ENCODE measurements around the gene CLASP1.

Gene CLASP1

GRCh38 chr2:121524685-121525425, 124.4 kb downstream of the CLASP1 start:
- DNase-seq, result no peak
- intact Hi-C loops (cut with DNase I), result no loop called here

- intact Hi-C loops (cut with DNase I), result no loop called here
- DNase-seq, result peak in 9 of 10 donors; percentile 26 to 90 (median 45)
Measured at GRCh38 chr2:121521359-121521758, 127.9 kb downstream of the CLASP1 start.

- DNase-seq, result no peak
Measured at GRCh38 chr2:121520641-121520994, 128.6 kb downstream of the CLASP1 start.

GRCh38 chr2:121519732-121520640, 129.3 kb downstream of the CLASP1 start:
- DNase-seq, result peak in 8 of 10 donors; percentile 44 to 95 (median 60)
- intact Hi-C loops (cut with DNase I), result loop anchor here (5.0 kb wide), 1 partner anchor 118 kb away; no protein-coding TSS in a partner anchor

More at GRCh38 chr2:121520641-121520994, 128.6 kb downstream of the CLASP1 start:
- intact Hi-C loops (cut with DNase I), result no loop called here

- DNase-seq, result peak in 1 of 10 donors; percentile 78
- intact Hi-C loops (cut with DNase I), result loop anchor here (5.0 kb wide), 1 partner anchor 117 kb away; no protein-coding TSS in a partner anchor
Measured at GRCh38 chr2:121519153-121519552, 130.1 kb downstream of the CLASP1 start.

- intact Hi-C loops (cut with DNase I), result no loop called here
- DNase-seq, result no peak
Measured at GRCh38 chr2:121513597-121514333, 135.5 kb downstream of the CLASP1 start.

GRCh38 chr2:121510857-121511256, 138.4 kb downstream of the CLASP1 start:
- intact Hi-C loops (cut with DNase I), result no loop called here
- no peak for DNase-seq

- DNase-seq, result no peak
- intact Hi-C loops (cut with DNase I), result no loop called here
Measured at GRCh38 chr2:121506621-121507020, 142.6 kb downstream of the CLASP1 start.

- no peak for DNase-seq
- intact Hi-C loops (cut with DNase I), result no loop called here
Measured at GRCh38 chr2:121505986-121506586, 143.2 kb downstream of the CLASP1 start.

- intact Hi-C loops (cut with DNase I), result no loop called here
- DNase-seq, result no peak
Measured at GRCh38 chr2:121505005-121505404, 144.3 kb downstream of the CLASP1 start.

GRCh38 chr2:121504316-121504715, 144.9 kb downstream of the CLASP1 start:
- DNase-seq, result no peak
- intact Hi-C loops (cut with DNase I), result no loop called here

- intact Hi-C loops (cut with DNase I), result no loop called here
- DNase-seq, result no peak
Measured at GRCh38 chr2:121502781-121503180, 146.5 kb downstream of the CLASP1 start.

- no peak for DNase-seq
- intact Hi-C loops (cut with DNase I), result no loop called here
Measured at GRCh38 chr2:121502246-121502645, 147.0 kb downstream of the CLASP1 start.

- DNase-seq, result no peak
- intact Hi-C loops (cut with DNase I), result no loop called here
Measured at GRCh38 chr2:121501554-121501953, 147.7 kb downstream of the CLASP1 start.

GRCh38 chr2:121501031-121501430, 148.2 kb downstream of the CLASP1 start:
- DNase-seq, result no peak
- intact Hi-C loops (cut with DNase I), result no loop called here

GRCh38 chr2:121498731-121499130, 150.5 kb downstream of the CLASP1 start:
- no peak for DNase-seq

GRCh38 chr2:121492409-121492808, 156.9 kb downstream of the CLASP1 start:
- DNase-seq, result no peak
- intact Hi-C loops (cut with DNase I), result no loop called here

More at GRCh38 chr2:121498731-121499130, 150.5 kb downstream of the CLASP1 start:
- intact Hi-C loops (cut with DNase I), result no loop called here

- DNase-seq, result no peak
- intact Hi-C loops (cut with DNase I), result no loop called here
Measured at GRCh38 chr2:121491518-121491917, 157.7 kb downstream of the CLASP1 start.

GRCh38 chr2:121490584-121491133, 158.6 kb downstream of the CLASP1 start:
- intact Hi-C loops (cut with DNase I), result no loop called here
- no peak for DNase-seq
